Stimulated activated CD4-positive, alpha-beta T cell treated with anti-CD3 and anti-CD28 coated beads, TNF-alpha, amount 100 ng/mL, for 1 hour (primary cell): ENCODE data around the gene EMILIN1.
"Not testable (repeated sequence)": the region's sequence is repeated elsewhere in the genome, so short reads cannot be mapped to it uniquely, and the experiment has no call there.

Experiments
- DNase-seq, 3 donors: peaks; one replicate each; pipeline ENCODE4 v3.0.0-alpha.2; 2020; ENCODE audit warnings: low read depth in 3 of 3, low spot score in 1 of 3

The EMILIN1 gene

GRCh38 chr2:27053776-27054175 lies 24.6 kb upstream of the EMILIN1 start:
- no peak for DNase-seq

- DNase-seq, result no peak
Observed at GRCh38 chr2:27054721-27055120, 23.7 kb upstream of the EMILIN1 start.

DNA sequence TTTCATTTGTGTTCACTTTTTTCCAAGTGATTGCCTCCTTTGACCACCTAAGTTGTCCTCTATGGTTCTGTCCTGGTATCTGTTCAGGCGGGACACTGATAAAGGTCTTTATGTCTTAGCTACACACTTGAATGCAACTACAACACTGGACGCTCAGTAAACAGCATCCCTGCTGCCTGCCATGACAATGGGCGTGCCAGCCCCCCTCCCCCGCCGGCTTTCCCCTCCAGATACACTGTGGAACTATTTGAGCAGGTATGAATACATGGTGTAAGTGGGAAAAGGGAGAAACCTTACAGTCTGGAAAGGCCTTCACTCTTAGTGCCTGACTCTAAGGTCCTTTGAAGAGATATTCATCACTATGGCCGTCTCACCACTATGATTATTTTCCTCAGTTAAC lies 21.2 kb upstream of the EMILIN1 start:
- DNase-seq, result no peak

- DNase-seq, result no peak
Observed at GRCh38 chr2:27058210-27058609, 20.2 kb upstream of the EMILIN1 start.

DNA sequence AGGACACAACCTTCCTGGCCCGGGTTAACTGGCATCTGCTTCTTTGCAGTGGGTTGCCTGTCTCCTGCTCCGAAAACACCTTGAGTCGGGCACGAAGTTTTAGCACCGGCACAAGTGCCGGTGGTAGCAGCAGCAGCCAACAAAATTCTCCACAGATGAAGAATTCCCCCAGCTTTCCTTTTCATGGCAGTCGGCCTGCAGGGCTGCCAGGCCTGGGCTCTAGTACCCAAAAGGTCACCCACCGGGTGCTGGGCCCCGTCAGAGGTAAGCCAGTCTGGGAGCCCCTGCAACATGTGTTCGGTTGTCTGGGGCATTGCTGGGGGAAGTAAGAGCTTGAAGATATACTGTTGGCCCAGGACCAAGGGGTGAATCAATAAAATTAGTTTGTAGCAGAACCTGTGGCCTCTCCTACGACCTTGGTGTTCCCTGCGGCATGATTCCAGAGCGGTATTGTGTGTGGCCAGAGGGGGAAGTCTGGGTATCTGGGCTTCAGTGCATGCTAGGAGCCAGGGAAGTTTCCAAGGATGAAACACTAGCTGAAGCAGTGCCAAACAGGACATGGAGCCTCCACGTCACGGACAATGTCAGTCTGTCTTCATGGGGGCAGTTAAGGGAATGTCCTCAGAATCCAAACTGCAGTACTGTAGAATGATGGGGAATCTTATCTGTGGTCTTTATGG lies 19.1 kb upstream of the EMILIN1 start:
- DNase-seq, result no peak

GRCh38 chr2:27060323-27060722 lies 18.1 kb upstream of the EMILIN1 start:
- DNase-seq, result no peak

GRCh38 chr2:27065128-27065527 lies 13.3 kb upstream of the EMILIN1 start:
- no peak for DNase-seq

DNA sequence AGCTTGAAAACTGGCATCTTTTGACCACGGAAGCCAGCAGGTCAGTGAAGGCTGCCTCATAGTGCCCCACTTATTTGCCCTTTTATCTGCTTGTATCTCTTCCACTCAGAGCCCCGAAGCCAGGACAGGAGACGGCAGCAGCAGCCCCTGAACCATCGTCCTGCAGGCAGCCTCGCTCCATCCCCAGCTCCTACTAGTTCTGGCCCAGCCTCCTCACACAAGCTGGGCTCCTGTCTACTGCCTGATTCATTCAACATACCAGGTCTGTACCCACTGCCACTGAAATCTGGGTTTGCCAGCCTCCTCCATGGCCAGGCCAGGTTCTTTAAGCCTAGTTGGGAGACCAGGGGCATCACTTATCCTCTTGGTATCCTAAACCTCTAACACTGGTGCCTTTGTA lies 11.0 kb upstream of the EMILIN1 start:
- no peak for DNase-seq

DNA sequence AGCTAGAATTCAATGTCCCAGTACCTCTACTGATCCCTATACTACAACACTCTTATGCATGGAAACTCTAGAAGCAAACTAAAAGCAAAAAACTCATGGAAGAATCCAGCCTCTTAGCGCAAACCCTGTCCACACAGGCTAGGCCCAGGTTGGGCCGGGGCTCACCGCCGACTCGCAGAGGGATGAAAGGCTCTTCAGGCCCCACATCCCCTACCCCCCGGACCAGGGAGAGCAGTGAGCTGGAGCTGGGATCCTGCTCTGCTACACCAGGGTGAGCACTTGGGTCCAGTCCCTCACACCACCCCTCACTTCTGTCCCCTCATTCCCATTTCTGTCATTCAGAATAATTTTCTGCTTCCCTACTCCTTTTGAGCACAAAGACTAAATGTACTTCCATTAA lies 9.0 kb upstream of the EMILIN1 start:
- no peak for DNase-seq

DNA sequence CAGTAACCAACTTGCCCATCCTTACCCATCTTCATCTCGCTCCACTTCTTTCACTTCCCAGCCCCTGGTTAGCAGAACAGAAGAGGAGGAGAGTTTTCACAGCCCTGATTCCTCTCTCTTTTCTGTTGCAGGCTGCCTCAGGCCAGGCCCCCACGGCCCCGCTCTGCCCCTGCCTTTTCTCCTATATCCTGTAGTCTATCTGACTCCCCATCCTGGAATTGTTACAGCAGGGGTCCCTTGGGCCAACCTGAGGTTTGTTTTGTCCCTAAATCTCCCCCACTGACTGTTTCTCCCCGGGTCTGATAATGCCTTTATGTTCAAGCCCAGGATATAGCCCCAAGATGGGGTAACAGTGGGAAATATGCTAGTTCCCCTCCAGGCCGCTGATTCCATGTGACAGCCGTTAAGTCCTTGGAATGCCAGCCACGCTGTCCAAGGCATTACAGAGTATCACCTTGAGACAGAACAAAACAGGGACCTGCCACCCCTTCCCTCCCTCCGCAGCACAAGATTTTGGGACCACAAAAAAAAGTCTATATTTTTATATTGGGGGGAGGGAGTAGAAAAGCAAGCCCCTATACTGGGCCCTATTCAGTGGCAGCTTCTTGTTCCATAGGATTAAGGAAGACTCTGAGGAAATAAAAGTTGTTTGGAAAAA lies 8.3 kb upstream of the EMILIN1 start:
- DNase-seq, result no peak

GRCh38 chr2:27070653-27071276 lies 7.7 kb upstream of the EMILIN1 start:
- no peak for DNase-seq

DNA sequence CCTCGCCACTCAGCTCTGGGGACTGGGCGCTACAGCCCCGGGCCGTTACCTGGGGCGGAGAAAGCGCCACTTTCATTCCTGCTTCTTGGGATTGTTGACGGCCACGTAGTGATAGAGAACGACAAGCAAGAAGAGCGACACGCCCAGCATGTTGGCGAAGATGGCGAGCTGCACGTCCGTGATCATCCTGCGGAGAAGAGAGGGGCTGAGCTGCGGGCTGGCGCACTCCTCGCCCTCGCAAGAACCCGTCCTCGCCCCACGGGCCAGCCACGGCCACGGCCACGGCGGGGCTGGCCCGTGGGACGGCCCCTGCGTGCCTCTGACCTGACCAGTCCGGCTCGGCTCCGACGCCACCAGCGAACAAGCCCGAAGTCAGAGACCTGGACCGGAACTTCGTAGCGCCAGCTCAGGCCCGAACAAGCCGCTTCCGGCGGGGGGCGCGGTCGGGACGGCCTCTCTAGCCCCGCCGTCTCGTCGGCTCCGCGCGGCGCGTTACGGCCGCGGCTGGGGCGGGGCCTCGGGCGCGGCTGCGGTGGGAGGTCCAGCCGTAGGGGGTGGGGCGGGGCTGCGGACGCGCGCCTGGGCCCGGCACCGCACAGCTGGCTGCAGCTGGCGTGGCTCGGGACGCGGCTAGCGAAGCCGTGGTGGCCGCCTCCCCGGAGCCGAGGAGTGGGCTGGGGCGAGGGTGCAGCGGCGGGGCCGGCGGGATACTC lies 7.0 kb upstream of the EMILIN1 start, which contains the start of gene OST4:
Gene OST4, minus strand, starts transcription at position 378 of the 713 bp plus-strand sequence.
- DNase-seq, result peak; percentile 67 to 84 (median 79)

- no peak for DNase-seq
Observed at GRCh38 chr2:27071990-27072830, 6.2 kb upstream of the EMILIN1 start.

GRCh38 chr2:27072920-27073319 lies 5.5 kb upstream of the EMILIN1 start:
- DNase-seq, result no peak

DNA sequence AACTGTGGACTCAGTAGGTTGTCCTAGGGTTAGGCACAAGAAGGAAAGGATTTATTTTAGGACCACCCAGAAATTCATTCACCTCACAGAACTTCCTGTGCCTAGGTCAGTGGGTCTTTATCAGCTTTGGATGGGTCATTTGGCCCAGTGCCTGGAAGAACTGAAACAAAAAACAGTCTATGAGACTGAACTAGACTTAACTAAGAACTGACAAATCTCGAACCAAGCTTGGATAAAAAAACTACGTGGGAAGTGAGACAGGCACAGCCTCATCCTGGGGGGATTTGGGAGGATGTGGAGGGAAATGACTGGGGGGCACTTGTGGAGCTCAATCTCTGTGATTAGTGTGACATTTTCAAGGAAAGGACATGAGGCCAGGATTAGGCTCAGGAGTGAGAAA lies 4.6 kb upstream of the EMILIN1 start:
- no peak for DNase-seq

DNA sequence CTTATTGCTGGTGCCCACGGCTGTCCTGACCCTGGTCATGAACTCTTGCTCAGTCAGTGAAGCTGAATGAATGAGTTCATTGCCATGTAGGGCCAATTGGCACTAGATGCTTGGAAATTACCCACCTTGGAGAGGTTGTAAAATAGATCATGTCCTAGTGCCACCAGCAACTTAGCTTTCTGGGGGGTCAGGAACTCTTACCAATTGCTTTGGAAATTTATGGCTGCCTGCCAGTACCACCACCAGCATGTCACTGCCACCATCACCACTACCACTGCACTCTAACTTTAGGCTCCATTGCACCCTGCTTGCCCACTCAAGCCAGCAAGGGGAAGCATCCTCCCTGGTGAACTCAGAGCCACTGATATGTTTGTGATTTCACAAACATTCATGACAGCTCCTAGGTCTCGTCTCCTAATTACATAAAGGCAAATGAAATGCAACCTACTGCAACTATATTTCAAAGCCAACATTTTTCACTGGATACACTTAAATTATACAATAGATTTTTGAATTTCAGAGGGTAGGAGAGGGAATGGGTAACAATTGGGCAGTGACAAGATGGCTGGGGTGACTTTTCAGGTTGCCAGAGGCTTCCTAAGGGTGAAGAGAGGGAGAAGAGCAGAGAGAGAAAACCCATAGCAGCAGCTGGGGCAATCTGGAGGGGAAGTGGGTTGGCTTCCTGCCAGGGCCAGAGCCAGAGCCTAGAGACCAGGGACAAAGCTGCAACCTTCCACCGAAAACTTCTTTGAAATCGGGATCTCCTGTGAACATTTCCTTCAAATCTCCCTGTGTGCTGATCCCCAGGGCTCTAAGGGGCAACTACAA lies 3.5 kb upstream of the EMILIN1 start:
- no peak for DNase-seq

DNA sequence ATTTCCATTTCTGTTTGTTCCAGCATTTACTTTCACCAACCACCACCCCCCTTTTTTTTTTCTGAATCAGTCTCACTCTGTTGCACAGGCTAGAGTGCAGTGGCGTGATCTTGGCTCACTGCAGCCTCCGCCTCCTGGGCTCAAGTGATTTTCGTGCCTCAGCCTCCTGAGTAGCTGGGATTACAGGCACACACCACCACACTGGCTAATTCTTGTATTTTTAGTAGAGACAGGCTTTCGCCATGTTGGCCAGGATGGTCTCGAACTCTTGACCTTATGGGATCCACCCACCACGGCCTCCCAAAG lies 2.9 kb upstream of the EMILIN1 start:
- not testable (repeated sequence) for DNase-seq

- no peak for DNase-seq
Observed at GRCh38 chr2:27076323-27076722, 2.1 kb upstream of the EMILIN1 start.

DNA sequence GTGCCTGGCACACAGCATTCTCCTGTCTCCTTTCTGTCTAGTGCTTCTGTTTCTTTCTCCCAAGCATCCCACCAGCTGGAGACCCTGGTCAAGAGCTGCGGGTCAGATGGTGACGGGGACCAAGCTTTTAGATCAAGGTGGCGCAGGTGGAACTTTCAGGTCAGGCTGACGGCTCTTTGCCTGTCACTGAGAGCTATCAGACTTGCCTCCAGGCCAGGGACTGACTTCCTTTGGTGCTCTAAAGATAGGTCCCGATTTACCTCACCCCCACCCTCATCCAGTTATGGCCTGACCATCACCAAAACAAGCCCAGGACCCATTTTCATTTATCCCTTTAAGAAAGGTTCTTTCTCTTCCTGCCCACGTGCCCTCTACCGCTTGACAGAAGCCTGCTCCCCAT lies 1.2 kb upstream of the EMILIN1 start:
- no peak for DNase-seq
